HG03565 (cell line): ENCODE data around the gene NTRK3.

Experiments
- ATAC-seq: cut with Tn5 transposase; IDR thresholded peaks from one replicate; pipeline ENCODE4 v1.9.1; 2021; ENCODE audit warnings: mild to moderate bottlenecking, moderate library complexity; ENCODE audit not compliant: unreplicated experiment

NTRK3 gene

GRCh38 chr15:88187195-88187594, 69.3 kb downstream of the NTRK3 start:
- ATAC-seq, result no peak

- no peak for ATAC-seq
Measured at GRCh38 chr15:88185584-88185983, 71.0 kb downstream of the NTRK3 start.

- no peak for ATAC-seq
Measured at GRCh38 chr15:88181613-88182012, 74.9 kb downstream of the NTRK3 start.

GRCh38 chr15:88179562-88179961, 77.0 kb downstream of the NTRK3 start:
- peak; percentile 97 for ATAC-seq

GRCh38 chr15:88178631-88179030, 77.9 kb downstream of the NTRK3 start:
- no peak for ATAC-seq

GRCh38 chr15:88177451-88177850, 79.1 kb downstream of the NTRK3 start:
- no peak for ATAC-seq

GRCh38 chr15:88174571-88174970, 82.0 kb downstream of the NTRK3 start:
- no peak for ATAC-seq

GRCh38 chr15:88166082-88166993, 90.2 kb downstream of the NTRK3 start:
- ATAC-seq, result no peak

- ATAC-seq, result no peak
Measured at GRCh38 chr15:88161636-88162035, 94.9 kb downstream of the NTRK3 start.

- ATAC-seq, result no peak
Measured at GRCh38 chr15:88155310-88155709, 101.2 kb downstream of the NTRK3 start.

GRCh38 chr15:88152672-88153071, 103.9 kb downstream of the NTRK3 start:
- ATAC-seq, result no peak

GRCh38 chr15:88147760-88148159, 108.8 kb downstream of the NTRK3 start:
- no peak for ATAC-seq

GRCh38 chr15:88144921-88145653, 111.5 kb downstream of the NTRK3 start:
- ATAC-seq, result no peak

- no peak for ATAC-seq
Measured at GRCh38 chr15:88142121-88142520, 114.4 kb downstream of the NTRK3 start.

GRCh38 chr15:88141269-88141889, 115.2 kb downstream of the NTRK3 start:
- no peak for ATAC-seq

- no peak for ATAC-seq
Measured at GRCh38 chr15:88140398-88140797, 116.1 kb downstream of the NTRK3 start.

GRCh38 chr15:88139936-88140335, 116.6 kb downstream of the NTRK3 start:
- ATAC-seq, result no peak

- no peak for ATAC-seq
Measured at GRCh38 chr15:88133795-88134194, 122.7 kb downstream of the NTRK3 start.

- no peak for ATAC-seq
Measured at GRCh38 chr15:88132499-88132898, 124.0 kb downstream of the NTRK3 start.

- no peak for ATAC-seq
Measured at GRCh38 chr15:88131937-88132336, 124.6 kb downstream of the NTRK3 start.

- ATAC-seq, result no peak
Measured at GRCh38 chr15:88127432-88127790, 129.1 kb downstream of the NTRK3 start.
